SK-N-MC (cell line): ENCODE results near the gene ZFAND3.
"Not testable (repeated sequence)": the region's sequence is repeated elsewhere in the genome, so short reads cannot be mapped to it uniquely, and the experiment has no call there.

Experiments
- DNase-seq: peaks from one replicate; pipeline ENCODE4 v3.0.0-alpha.2; 2011; ENCODE audit warnings: low read depth, low spot score
- H3K27ac ChIP-seq: fragments of 200-600 bp; sonication (generic); 2 replicates; pipeline ENCODE4 v1.5.1; 2016; ENCODE audit warnings: mixed run types
- H3K36me3 ChIP-seq: fragments of 200-600 bp; sonication (generic); 2 replicates; pipeline ENCODE4 v1.6.1; 2017; ENCODE audit warnings: antibody characterized with exemption, low read length, mixed read lengths; ENCODE audit not compliant: insufficient read depth
- H3K4me3 ChIP-seq: fragments of 200-600 bp; sonication (generic); 2 replicates; pipeline ENCODE4 v1.5.1; 2016
- H3K9ac ChIP-seq: fragments of 200-600 bp; sonication (generic); 2 replicates; pipeline ENCODE4 v1.8.0; 2017; ENCODE audit warnings: mixed run types, mixed read lengths; ENCODE audit not compliant: insufficient read length
- H3K9me3 ChIP-seq: fragments of 200-600 bp; sonication (generic); 2 replicates; pipeline ENCODE4 v1.6.1; 2017; ENCODE audit warnings: low read depth, mild to moderate bottlenecking, antibody characterized with exemption, low read length, moderate library complexity, mixed read lengths
- EZH2 ChIP-seq: fragments of 200-600 bp; sonication (generic); IDR thresholded peaks from one replicate; pipeline ENCODE4 v1.6.1; 2017; ENCODE audit warnings: antibody characterized with exemption
- FOXP2 ChIP-seq: optimal IDR thresholded peaks from 2 replicates; pipeline ENCODE3; 2011; ENCODE audit warnings: mild to moderate bottlenecking, moderate library complexity; ENCODE audit not compliant: insufficient read depth; ENCODE audit errors: extremely low read length, control extremely low read depth
- POLR2AphosphoS5 ChIP-seq: IDR thresholded peaks from 2 replicates; pipeline ENCODE4 v1.6.1; 2012; ENCODE audit warnings: mild to moderate bottlenecking, low read depth, low read length, borderline replicate concordance

Gene ZFAND3

GRCh38 chr6:37893257-37893656 is 73.7 kb downstream of the ZFAND3 start:
- H3K36me3 ChIP-seq: peaks cover 23% of the 10 kb centered on the region
- TF ChIP-seq POLR2AphosphoS5 (no peak), FOXP2 (no peak), EZH2 (no peak)
- no peaks in the 10 kb centered on the region for H3K9me3 ChIP-seq
- H3K4me3 ChIP-seq: no peak overlapping the region
- no peak for DNase-seq
- 0 out of 2 replicates have a peak overlapping the region, but pooled peaks have one; percentile 43 for H3K27ac ChIP-seq
- no peak overlapping the region for H3K9ac ChIP-seq

GRCh38 chr6:37893734-37894133 is 74.2 kb downstream of the ZFAND3 start:
- peaks cover 23% of the 10 kb centered on the region for H3K36me3 ChIP-seq
- not testable (repeated sequence) for H3K9me3 ChIP-seq, H3K9ac ChIP-seq, DNase-seq, H3K27ac ChIP-seq, H3K4me3 ChIP-seq

DNA sequence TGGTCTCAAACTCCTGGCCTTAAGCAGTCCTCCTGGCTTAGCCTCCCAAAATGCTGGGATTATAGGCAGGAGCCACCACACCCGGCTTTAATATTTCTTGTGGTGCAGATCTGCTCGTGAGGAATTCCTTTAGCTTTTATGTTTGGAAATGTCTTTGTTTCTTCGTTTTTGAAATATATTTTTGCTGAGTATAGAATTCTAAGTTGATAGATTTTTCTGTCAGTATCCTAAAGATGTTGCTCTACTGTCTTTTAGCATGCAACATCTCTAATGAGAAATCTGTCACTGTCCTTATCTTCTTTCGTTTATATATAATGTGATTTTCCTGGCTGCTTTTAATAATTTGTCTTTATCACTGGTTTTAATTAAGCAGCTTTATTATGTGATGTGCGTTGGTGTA is 75.1 kb downstream of the ZFAND3 start:
- H3K9me3 ChIP-seq: no peaks in the 10 kb centered on the region
- H3K36me3 ChIP-seq: peaks cover 23% of the 10 kb centered on the region
- no peak for DNase-seq
- peak overlapping the region; percentile 2; the same call in 1 of the 2 replicates for H3K27ac ChIP-seq
- H3K9ac ChIP-seq: no peak overlapping the region
- H3K4me3 ChIP-seq: no peak overlapping the region
- TF ChIP-seq POLR2AphosphoS5: no peak
- no peak for TF ChIP-seq FOXP2
- no peak for TF ChIP-seq EZH2

- H3K4me3 ChIP-seq: no peak overlapping the region
- no peak for DNase-seq
- no peak for TF ChIP-seq FOXP2
- no peak for TF ChIP-seq POLR2AphosphoS5
- no peak for TF ChIP-seq EZH2
- H3K9ac ChIP-seq: no peak overlapping the region
- no peaks in the 10 kb centered on the region for H3K9me3 ChIP-seq
- no peak overlapping the region for H3K27ac ChIP-seq
- peaks cover 20% of the 10 kb centered on the region for H3K36me3 ChIP-seq
These were observed 77.8 kb downstream of the ZFAND3 start for GRCh38 chr6:37897321-37897720.

DNA sequence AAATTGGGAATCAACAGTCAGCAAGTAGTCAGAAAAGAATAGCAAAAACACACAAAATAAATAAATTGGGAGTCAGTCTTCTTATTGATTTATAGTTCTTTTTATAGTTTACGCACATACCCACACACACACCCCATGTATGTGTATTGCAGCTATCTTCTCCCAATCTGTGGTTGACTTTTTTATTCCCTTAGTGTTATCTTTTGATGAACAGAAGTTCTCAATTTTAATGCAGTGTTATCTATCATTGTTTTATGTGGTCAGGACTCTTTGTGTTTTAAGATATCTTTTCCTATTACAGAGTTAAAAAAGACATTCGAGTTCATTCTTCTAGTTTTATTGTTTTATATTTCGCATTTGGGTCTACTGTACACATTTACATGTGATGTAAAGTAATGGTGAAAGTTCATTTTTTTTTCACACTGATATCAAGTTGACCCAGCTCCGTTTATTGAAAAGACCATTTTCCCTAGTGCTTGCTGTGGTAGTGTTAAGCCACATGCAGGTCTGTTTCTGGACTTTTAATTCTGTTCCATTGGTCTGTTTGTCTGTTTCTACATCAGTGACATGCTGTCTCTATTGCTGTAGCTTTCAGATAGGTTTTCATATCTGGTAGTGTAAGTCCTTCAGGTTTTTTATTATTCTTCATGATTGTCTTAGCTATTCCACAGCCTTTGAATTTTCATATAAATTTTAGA is 78.4 kb downstream of the ZFAND3 start:
- Histone ChIP-seq H3K36me3 (peaks cover 16% of the 10 kb centered on the region), H3K27ac (no peak overlapping the region), H3K9me3 (no peaks in the 10 kb centered on the region), H3K4me3 (no peak overlapping the region), H3K9ac (no peak overlapping the region)
- no peak for TF ChIP-seq POLR2AphosphoS5
- TF ChIP-seq FOXP2: no peak
- no peak for TF ChIP-seq EZH2
- no peak for DNase-seq

DNA sequence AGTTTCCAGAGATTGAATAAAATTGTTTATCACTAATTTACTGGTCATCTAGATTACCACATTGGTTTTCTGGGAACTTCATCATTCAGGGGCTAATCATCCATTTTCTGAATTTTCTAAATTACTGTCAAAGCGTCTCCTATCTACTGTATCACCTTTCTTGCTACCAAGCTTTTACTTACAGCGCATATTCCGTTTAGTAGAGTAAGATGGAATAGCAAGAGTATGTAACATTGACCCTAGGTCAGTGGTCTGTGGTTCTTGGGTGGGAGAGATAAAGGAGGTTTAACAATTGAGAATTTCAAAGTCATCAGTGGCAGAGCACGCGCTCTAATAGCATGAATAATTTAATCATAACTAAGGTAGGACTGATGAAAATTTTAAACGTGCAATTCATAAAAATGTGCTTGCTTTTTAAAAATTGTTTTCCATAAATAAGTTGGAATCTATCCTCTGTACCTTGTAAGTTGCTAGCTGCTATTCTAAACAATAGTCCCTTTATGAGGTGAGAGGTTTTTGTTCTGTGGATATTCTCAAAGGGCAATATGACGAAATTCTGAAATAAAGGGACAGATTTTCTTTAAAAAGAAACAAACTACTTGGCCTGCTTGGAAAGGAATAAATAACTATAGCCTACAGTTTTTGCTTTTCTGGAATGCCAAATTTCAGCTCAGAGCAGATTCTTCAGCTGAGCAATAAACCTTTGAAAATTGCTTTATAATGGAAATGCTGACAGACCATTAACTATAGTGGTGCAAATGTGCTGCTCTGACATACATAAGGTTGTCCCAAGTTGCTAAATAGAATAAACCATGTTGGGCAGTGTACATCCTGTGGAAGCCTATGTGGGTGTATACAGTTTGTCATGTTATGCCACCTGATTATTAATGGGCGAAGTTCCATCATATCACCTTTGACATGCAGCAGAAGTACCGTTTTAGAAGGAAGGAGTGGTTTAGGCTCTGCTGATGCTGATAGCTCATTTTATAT is 84.1 kb downstream of the ZFAND3 start:
- H3K27ac ChIP-seq: peak overlapping the region; percentile 40; the same call in 1 of the 2 replicates
- H3K9me3 ChIP-seq: no peaks in the 10 kb centered on the region
- no peak overlapping the region for H3K4me3 ChIP-seq
- no peak for DNase-seq
- TF ChIP-seq EZH2 (no peak), FOXP2 (no peak), POLR2AphosphoS5 (no peak)
- H3K9ac ChIP-seq: no peak overlapping the region
- H3K36me3 ChIP-seq: 0 out of 2 replicates have a peak, but pooled peaks cover 2% of the 10 kb centered on the region

DNA sequence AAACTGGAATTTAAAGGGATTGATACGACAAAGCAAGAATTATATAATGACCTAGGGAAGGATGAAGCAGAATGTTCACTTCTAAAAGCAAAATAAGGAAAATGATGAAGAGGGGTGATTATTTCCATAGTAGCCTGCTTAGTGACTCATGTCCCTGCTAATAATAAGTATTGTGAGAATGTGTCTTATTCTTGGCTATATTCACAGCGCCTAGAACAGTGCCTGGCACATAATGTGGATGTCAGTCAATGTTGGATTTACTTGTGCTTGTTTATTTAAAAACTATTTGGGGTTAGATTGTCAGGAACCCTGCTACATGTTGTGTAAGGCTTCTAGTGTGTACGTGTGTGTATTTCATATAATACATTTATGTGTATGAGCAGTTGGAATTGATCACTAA is 85.1 kb downstream of the ZFAND3 start:
- 0 out of 2 replicates have a peak, but pooled peaks cover 2% of the 10 kb centered on the region for H3K36me3 ChIP-seq
- H3K4me3 ChIP-seq: no peak overlapping the region
- no peak for TF ChIP-seq FOXP2
- no peak for TF ChIP-seq POLR2AphosphoS5
- TF ChIP-seq EZH2: no peak
- no peak for DNase-seq
- H3K9ac ChIP-seq: no peak overlapping the region
- H3K27ac ChIP-seq: no peak overlapping the region
- H3K9me3 ChIP-seq: no peaks in the 10 kb centered on the region

GRCh38 chr6:37906121-37906520 is 86.6 kb downstream of the ZFAND3 start:
- no peak overlapping the region for H3K27ac ChIP-seq
- TF ChIP-seq FOXP2: no peak
- no peak for TF ChIP-seq EZH2
- TF ChIP-seq POLR2AphosphoS5: no peak

More at GRCh38 chr6:37906121-37906520, 86.6 kb downstream of the ZFAND3 start:
- DNase-seq: no peak
- no peak overlapping the region for H3K4me3 ChIP-seq
- H3K9me3 ChIP-seq: no peaks in the 10 kb centered on the region
- H3K9ac ChIP-seq: no peak overlapping the region
- 0 out of 2 replicates have a peak, but pooled peaks cover 7% of the 10 kb centered on the region for H3K36me3 ChIP-seq
